ENCODE data around the gene SF3B2. TPM values are rescaled to one million over a fixed set of nuclear protein-coding genes. Genes with fewer than 3 reads are reported as not detected.
"Not testable (repeated sequence)": the region's sequence is repeated elsewhere in the genome, so short reads cannot be mapped to it uniquely, and the experiment has no call there.

Gene SF3B2, protein sequence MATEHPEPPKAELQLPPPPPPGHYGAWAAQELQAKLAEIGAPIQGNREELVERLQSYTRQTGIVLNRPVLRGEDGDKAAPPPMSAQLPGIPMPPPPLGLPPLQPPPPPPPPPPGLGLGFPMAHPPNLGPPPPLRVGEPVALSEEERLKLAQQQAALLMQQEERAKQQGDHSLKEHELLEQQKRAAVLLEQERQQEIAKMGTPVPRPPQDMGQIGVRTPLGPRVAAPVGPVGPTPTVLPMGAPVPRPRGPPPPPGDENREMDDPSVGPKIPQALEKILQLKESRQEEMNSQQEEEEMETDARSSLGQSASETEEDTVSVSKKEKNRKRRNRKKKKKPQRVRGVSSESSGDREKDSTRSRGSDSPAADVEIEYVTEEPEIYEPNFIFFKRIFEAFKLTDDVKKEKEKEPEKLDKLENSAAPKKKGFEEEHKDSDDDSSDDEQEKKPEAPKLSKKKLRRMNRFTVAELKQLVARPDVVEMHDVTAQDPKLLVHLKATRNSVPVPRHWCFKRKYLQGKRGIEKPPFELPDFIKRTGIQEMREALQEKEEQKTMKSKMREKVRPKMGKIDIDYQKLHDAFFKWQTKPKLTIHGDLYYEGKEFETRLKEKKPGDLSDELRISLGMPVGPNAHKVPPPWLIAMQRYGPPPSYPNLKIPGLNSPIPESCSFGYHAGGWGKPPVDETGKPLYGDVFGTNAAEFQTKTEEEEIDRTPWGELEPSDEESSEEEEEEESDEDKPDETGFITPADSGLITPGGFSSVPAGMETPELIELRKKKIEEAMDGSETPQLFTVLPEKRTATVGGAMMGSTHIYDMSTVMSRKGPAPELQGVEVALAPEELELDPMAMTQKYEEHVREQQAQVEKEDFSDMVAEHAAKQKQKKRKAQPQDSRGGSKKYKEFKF
- 88.6 TPM for total RNA-seq

GRCh38 chr11:66051766-66052663, at the start of gene SF3B2:
SF3B2 (plus strand) TSS chr11:66052364; CDS start chr11:66052385, 21 bp downstream.
- peak; percentile 98 for DNase-seq

- DNase-seq = peak; percentile 74
Observed at GRCh38 chr11:66002648-66003225, 49.4 kb upstream of the SF3B2 start.

- no peak for DNase-seq
Observed at GRCh38 chr11:66003291-66003690, 48.9 kb upstream of the SF3B2 start.

DNA sequence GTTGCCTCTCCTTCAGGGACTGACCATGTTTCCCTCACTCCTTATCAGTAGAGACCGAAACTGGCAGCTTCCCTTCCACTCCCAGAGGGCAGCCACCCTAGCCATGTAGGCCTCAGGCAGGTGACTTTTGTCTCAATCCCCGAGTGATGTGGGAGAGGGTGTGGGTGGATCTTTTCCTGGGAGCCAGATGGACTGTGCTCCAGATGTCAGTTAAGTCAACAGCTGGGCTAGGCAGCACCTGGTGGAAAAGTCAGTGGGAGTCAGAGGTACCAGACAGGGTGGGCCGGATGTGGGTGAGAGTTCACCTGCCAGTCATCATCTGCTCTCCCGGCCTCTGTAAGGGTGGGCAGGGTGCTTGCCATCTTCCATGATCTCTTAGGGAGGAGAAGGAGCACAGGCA, 48.0 kb upstream of the SF3B2 start:
- DNase-seq = no peak

GRCh38 chr11:66006134-66006890, 45.9 kb upstream of the SF3B2 start:
- no peak for DNase-seq

DNA sequence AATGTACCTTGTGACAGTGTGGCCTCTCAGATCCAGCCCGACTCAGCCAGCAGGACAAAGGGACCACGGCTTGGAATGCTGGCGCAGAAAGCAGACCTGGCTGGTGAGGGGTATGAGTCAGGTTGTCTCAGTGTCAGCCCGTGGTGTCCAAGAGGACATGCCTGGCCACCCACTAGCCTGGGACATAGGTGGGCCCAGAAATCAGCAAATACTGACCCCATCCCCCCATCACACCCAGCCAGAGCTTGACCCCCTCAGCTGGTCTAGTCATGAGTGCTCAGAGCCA, 45.3 kb upstream of the SF3B2 start:
- DNase-seq = no peak

DNA sequence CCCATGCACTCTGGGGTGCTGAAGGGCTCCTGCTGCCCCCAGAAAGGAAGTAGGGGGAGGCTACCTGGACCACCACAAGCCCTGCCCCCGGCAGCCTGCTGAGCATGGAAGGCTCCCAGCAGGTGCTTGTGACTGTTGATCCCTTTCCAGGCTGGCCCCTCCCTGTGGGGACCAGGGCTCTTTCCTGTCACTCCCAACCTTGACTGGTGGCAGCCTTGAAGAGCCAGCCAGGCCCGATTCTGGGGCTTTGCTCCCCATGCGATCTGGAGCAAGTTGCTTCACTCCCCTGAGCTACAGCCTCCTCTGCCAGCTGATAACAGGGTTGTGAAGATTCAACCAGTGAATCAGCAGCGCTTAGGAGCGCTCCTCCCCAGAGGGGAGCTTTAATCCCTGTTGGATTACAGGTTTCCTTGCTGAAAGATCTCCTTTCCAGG, 44.9 kb upstream of the SF3B2 start:
- no peak for DNase-seq

GRCh38 chr11:66008095-66008467, 44.1 kb upstream of the SF3B2 start:
- no peak for DNase-seq

DNA sequence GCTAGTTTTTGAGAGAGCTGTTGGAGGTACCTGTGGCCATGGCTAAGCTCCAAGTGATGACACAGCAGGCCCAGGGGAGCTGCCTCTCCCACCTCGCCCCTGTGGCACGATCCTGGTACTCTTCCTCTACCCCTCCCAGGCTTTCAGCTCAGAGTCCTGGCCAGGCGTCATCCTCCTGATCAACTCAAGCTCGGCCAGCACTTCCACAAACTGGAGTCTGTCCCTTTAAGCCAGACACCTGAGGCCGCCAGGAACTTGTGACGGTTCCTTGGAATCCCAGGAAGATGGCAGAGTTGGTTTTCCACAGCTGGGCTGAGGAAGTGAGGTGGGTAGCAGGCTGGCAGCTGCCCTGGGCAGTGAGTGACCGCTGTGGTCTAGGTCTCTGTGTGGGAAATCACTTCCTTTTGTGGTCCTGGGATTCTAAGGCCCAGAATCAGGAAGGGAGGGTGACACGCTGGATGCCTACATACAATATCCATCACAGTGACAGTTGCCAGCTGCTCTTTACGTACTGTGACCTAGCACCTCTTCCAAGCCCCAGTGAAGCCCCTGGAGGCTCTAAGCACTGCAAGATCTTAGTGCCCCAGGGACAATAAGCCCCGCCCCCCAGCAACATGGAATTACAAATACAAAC, 43.6 kb upstream of the SF3B2 start:
- no peak for DNase-seq

GRCh38 chr11:66010036-66010435, 42.1 kb upstream of the SF3B2 start:
- not testable (repeated sequence) for DNase-seq

GRCh38 chr11:66011239-66011784, 40.9 kb upstream of the SF3B2 start:
- no peak for DNase-seq

- DNase-seq = no peak
Observed at GRCh38 chr11:66011785-66012303, 40.3 kb upstream of the SF3B2 start, which contains the start of gene CST6. CST6 (plus strand) TSS chr11:66012008; CDS start chr11:66012045, 37 bp downstream.

GRCh38 chr11:66012371-66012945, 39.7 kb upstream of the SF3B2 start:
- no peak for DNase-seq

GRCh38 chr11:66012946-66013761, 39.0 kb upstream of the SF3B2 start:
- no peak for DNase-seq

DNA sequence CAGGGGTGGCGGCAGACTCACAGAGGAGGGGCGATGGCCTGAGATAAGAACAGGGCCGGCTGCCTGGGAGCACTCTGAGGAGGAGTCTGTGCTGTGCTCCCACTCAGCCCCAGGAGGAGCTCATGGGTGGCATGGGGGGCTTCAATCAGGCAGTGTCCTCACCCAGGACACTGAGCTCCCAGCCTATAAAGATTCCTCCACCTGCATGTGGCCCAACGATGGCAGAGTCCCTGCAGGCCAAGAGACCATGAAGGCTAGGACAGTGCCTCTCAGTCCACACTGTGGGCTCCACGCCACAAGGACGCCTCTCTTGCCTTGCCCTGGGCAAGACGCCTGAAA, 38.4 kb upstream of the SF3B2 start:
- no peak for DNase-seq

- DNase-seq = no peak
Observed at GRCh38 chr11:66014804-66015453, 37.2 kb upstream of the SF3B2 start.

- DNase-seq = no peak
Observed at GRCh38 chr11:66015454-66015881, 36.7 kb upstream of the SF3B2 start.
